Lower lobe of right lung (tissue), 2 donors: ENCODE results near the gene KAT6B. TPM values are rescaled to one million over a fixed set of nuclear protein-coding genes. Genes with fewer than 3 reads are reported as not detected.

Source experiments
- ATAC-seq, 2 donors: fragments of 200-7000 bp; cut with Tn5 transposase; one replicate each; pipeline ENCODE4 v1.9.1; 2020 to 2022; ENCODE audit warnings: mild to moderate bottlenecking in 2 of 2, moderate library complexity in 2 of 2
- DNase-seq: peaks from one replicate; pipeline ENCODE4 v3.0.0-alpha.2; 2020
- H3K27ac ChIP-seq: fragments of 200-600 bp; one replicate; pipeline ENCODE4 v1.8.0; 2022
- H3K27me3 ChIP-seq: fragments of 200-600 bp; one replicate; pipeline ENCODE4 v1.8.0; 2022; ENCODE audit warnings: low read depth
- H3K36me3 ChIP-seq: fragments of 200-600 bp; one replicate; pipeline ENCODE4 v1.8.0; 2022; ENCODE audit warnings: mild to moderate bottlenecking
- H3K4me1 ChIP-seq: fragments of 200-600 bp; one replicate; pipeline ENCODE4 v1.8.0; 2022
- H3K4me3 ChIP-seq: fragments of 200-600 bp; one replicate; pipeline ENCODE4 v1.8.0; 2022; ENCODE audit warnings: mild to moderate bottlenecking
- H3K9me3 ChIP-seq: fragments of 200-600 bp; one replicate; pipeline ENCODE4 v1.8.0; 2022
- CTCF ChIP-seq: fragments of 200-600 bp; IDR thresholded peaks from one replicate; pipeline ENCODE4 v1.8.0; 2022; ENCODE audit warnings: antibody characterized with exemption, mild to moderate bottlenecking
- intact Hi-C: fragments of 100-400 bp; cut with DNase I; formaldehyde crosslinking; loops from one replicate; pipeline ENCODE4 v1.11.0; 2022
- total RNA-seq: library from RNA; stranded (reverse); fragmentation: NEBNext Ultra II Directional; extraction: Animal tissue kit (Norgen Biotek cat#: 25700); gene quantifications from one replicate; pipeline ENCODE4 v1.2.1, GENCODE V29; 2021
- donor health status: DM: no; HTN: yes; CAD: no; lungs with severe emphysema.

The KAT6B gene
- total RNA-seq, 1 donor from 2014 or later: 46.3 TPM

- DNase-seq: no peak
- Histone ChIP-seq H3K4me3 (no peak overlapping the region), H3K36me3 (no peaks in the 10 kb centered on the region), H3K4me1 (no peaks in the 10 kb centered on the region), H3K9me3 (no peaks in the 10 kb centered on the region), H3K27me3 (no peaks in the 10 kb centered on the region), H3K27ac (no peak overlapping the region)
- no peak for TF ChIP-seq CTCF
- no peak for ATAC-seq
- intact Hi-C loops: no loop called here
Measured at GRCh38 chr10:74956555-74957111, 130.2 kb downstream of the KAT6B start.

GRCh38 chr10:74957285-74957961 lies 131.0 kb downstream of the KAT6B start:
- ATAC-seq (no peak), DNase-seq (no peak)
- no peaks in the 10 kb centered on the region for H3K4me1 ChIP-seq
- no peaks in the 10 kb centered on the region for H3K9me3 ChIP-seq
- H3K36me3 ChIP-seq: no peaks in the 10 kb centered on the region
- H3K4me3 ChIP-seq: no peak overlapping the region
- intact Hi-C loops: no loop called here
- H3K27ac ChIP-seq: no peak overlapping the region
- TF ChIP-seq CTCF: no peak
- H3K27me3 ChIP-seq: no peaks in the 10 kb centered on the region

GRCh38 chr10:74958316-74958715 lies 131.9 kb downstream of the KAT6B start:
- no peak for ATAC-seq
- no peaks in the 10 kb centered on the region for H3K9me3 ChIP-seq
- no peak for TF ChIP-seq CTCF

GRCh38 chr10:74960670-74961069 lies 134.3 kb downstream of the KAT6B start:
- TF ChIP-seq CTCF: no peak
- H3K4me3 ChIP-seq: no peak overlapping the region
- no peak overlapping the region for H3K27ac ChIP-seq
- no peaks in the 10 kb centered on the region for H3K27me3 ChIP-seq
- no peak for DNase-seq
- no peak for ATAC-seq
- intact Hi-C loops: no loop called here
- H3K9me3 ChIP-seq: no peaks in the 10 kb centered on the region
- H3K36me3 ChIP-seq: no peaks in the 10 kb centered on the region
- no peaks in the 10 kb centered on the region for H3K4me1 ChIP-seq

More at GRCh38 chr10:74958316-74958715, 131.9 kb downstream of the KAT6B start:
- Histone ChIP-seq H3K27me3 (no peaks in the 10 kb centered on the region), H3K4me1 (no peaks in the 10 kb centered on the region), H3K36me3 (no peaks in the 10 kb centered on the region), H3K27ac (no peak overlapping the region), H3K4me3 (no peak overlapping the region)
- intact Hi-C loops: no loop called here
- no peak for DNase-seq

- TF ChIP-seq CTCF: no peak
- intact Hi-C loops: no loop called here
- ATAC-seq: no peak
- DNase-seq: no peak
- no peaks in the 10 kb centered on the region for H3K27me3 ChIP-seq
- no peaks in the 10 kb centered on the region for H3K36me3 ChIP-seq
- no peak overlapping the region for H3K4me3 ChIP-seq
- H3K4me1 ChIP-seq: no peaks in the 10 kb centered on the region
- H3K9me3 ChIP-seq: no peaks in the 10 kb centered on the region
- no peak overlapping the region for H3K27ac ChIP-seq
Measured at GRCh38 chr10:74962517-74962916, 136.1 kb downstream of the KAT6B start.
